VCaP (cell line): ENCODE measurements around the gene RBM3.
"Not testable (repeated sequence)": the region's sequence is repeated elsewhere in the genome, so short reads cannot be mapped to it uniquely, and the experiment has no call there.

ENCODE experiments used
- H3K27ac ChIP-seq: fragments of 450-650 bp; 2 replicates; pipeline ENCODE4 v1.5.1; 2017
- CTCF ChIP-seq: fragments of 450-650 bp; conservative IDR thresholded peaks from 2 replicates; pipeline ENCODE4 v1.5.1; 2017; ENCODE audit warnings: mild to moderate bottlenecking, moderate library complexity

The RBM3 gene

GRCh38 chrX:48574270-48575266 lies at the start of gene RBM3:
Gene RBM3 (plus strand): TSS chrX:48574484. CDS start chrX:48575181, 697 bp downstream.
- 0 out of 2 replicates have a peak, but pooled peaks have one; percentile 10 for TF ChIP-seq CTCF
- H3K27ac ChIP-seq: peak within 1 kb of the TSS; percentile 85

DNA sequence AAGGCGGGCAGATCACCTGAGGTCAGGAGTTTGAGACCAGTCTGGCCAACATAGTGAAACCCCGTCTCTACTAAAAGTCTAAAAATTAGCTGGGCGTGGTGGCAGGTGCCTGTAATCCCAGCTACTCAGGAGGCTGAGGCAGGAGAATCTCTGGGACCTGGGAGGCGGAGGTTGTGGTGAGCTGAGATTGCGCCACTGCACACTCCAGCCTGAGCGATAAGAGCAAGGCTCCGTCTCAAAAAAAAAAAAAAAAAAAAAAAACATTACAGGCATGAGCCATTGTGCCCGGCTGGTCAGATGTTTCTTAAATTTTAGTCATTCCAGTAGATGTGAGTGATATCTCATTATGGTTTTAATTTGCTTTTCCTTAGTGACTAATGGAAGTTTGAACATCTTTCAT lies 48.4 kb upstream of the RBM3 start:
- not testable (repeated sequence) for H3K27ac ChIP-seq

- TF ChIP-seq CTCF: no peak
- H3K27ac ChIP-seq: no peak overlapping the region
These were observed 43.5 kb upstream of the RBM3 start for GRCh38 chrX:48530736-48531135.

- no peak for TF ChIP-seq CTCF
- H3K27ac ChIP-seq: no peak overlapping the region
These were observed 42.8 kb upstream of the RBM3 start for GRCh38 chrX:48531358-48531959.

GRCh38 chrX:48532161-48532560 lies 42.1 kb upstream of the RBM3 start:
- TF ChIP-seq CTCF: no peak

DNA sequence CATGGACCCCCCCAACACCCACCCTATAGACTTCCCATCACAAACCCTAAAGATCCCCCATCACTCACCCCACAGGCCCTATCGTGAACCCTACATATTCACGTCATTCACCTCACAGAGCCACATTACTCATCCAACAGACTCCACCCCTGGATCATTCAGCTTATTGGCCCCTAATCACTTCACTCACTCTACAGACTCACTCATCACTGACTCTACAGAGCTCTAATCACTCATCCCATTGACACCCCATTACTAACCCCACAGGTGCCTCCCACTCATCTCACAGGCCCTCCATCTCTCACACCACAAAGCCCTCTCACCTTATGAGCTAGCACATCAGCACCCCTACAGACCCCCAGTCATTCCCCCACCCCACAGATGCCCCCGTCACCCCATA lies 41.1 kb upstream of the RBM3 start:
- no peak overlapping the region for H3K27ac ChIP-seq
- TF ChIP-seq CTCF: no peak

More at GRCh38 chrX:48532161-48532560, 42.1 kb upstream of the RBM3 start:
- H3K27ac ChIP-seq: no peak overlapping the region

DNA sequence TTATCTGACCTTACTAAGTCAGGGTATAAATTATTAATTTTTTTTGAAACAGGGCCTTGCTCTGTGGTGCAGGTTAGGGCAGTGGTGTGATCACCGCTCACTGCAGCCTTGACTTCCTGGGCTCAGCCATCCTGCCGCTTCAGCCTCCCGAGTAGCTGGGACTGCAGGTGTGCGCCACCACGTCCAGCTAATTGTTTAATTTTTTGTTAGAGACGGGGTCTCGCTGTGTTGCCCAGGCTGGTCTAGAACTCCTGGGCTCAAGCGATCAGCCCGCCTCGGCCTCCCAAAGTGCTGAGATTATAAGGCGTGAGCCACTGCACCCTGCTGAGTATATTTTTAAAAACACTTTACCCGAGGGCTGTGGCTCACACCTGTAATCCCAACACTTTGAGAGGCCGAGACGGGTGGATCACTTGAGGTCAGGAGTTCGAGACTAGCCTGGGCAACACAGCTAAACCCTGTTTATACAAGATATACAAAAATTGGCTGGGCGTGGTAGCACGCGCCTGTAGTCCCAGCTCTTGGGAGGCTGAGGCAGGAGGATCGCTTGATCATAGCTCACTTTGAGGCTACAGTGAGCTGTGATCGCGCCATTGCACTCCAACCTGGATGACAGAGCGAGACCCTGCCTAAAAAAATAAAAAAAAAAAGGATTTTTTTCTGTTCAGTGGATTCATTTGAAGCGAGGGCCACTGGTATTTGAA lies 35.5 kb upstream of the RBM3 start:
- H3K27ac ChIP-seq: no peak overlapping the region
- no peak for TF ChIP-seq CTCF
